GM04503 (cell line): ENCODE measurements around the gene GATA3.

Experiments used
- DNase-seq: peaks from one replicate; pipeline ENCODE4 v3.0.0-alpha.2; 2012; ENCODE audit warnings: low read depth

Gene GATA3

GRCh38 chr10:8065651-8066050 lies 11.2 kb downstream of the GATA3 start:
- DNase-seq = no peak

GRCh38 chr10:8066124-8066523 lies 11.6 kb downstream of the GATA3 start:
- no peak for DNase-seq

GRCh38 chr10:8066797-8067196 lies 12.3 kb downstream of the GATA3 start:
- DNase-seq = no peak

GRCh38 chr10:8069108-8069507 lies 14.6 kb downstream of the GATA3 start:
- no peak for DNase-seq

- DNase-seq = no peak
Observed at GRCh38 chr10:8069627-8070026, 15.1 kb downstream of the GATA3 start.

- DNase-seq = no peak
Observed at GRCh38 chr10:8070440-8070839, 16.0 kb downstream of the GATA3 start.

GRCh38 chr10:8071006-8071405 lies 16.5 kb downstream of the GATA3 start:
- no peak for DNase-seq

- DNase-seq = no peak
Observed at GRCh38 chr10:8071666-8072065, 17.2 kb downstream of the GATA3 start.

GRCh38 chr10:8072211-8072610 lies 17.7 kb downstream of the GATA3 start:
- no peak for DNase-seq

- no peak for DNase-seq
Observed at GRCh38 chr10:8073691-8074416, 19.4 kb downstream of the GATA3 start.

- no peak for DNase-seq
Observed at GRCh38 chr10:8074881-8075280, 20.4 kb downstream of the GATA3 start.

GRCh38 chr10:8075282-8076260 lies 21.1 kb downstream of the GATA3 start:
- no peak for DNase-seq

- no peak for DNase-seq
Observed at GRCh38 chr10:8076933-8077332, 22.4 kb downstream of the GATA3 start.

- DNase-seq = no peak
Observed at GRCh38 chr10:8078027-8078426, 23.5 kb downstream of the GATA3 start.

GRCh38 chr10:8079126-8079525 lies 24.6 kb downstream of the GATA3 start:
- no peak for DNase-seq

- DNase-seq = no peak
Observed at GRCh38 chr10:8084799-8085198, 30.3 kb downstream of the GATA3 start.

GRCh38 chr10:8085251-8085650 lies 30.8 kb downstream of the GATA3 start:
- no peak for DNase-seq

GRCh38 chr10:8086315-8086714 lies 31.8 kb downstream of the GATA3 start:
- no peak for DNase-seq

- no peak for DNase-seq
Observed at GRCh38 chr10:8088504-8088903, 34.0 kb downstream of the GATA3 start.

GRCh38 chr10:8092428-8092827 lies 37.9 kb downstream of the GATA3 start:
- no peak for DNase-seq

- DNase-seq = no peak
Observed at GRCh38 chr10:8095959-8096358, 41.5 kb downstream of the GATA3 start.

GRCh38 chr10:8096931-8097330 lies 42.4 kb downstream of the GATA3 start:
- DNase-seq = no peak

GRCh38 chr10:8100366-8100765 lies 45.9 kb downstream of the GATA3 start:
- DNase-seq = no peak
